Measurements from ENCODE around the gene APC2.

GRCh38 chr19:1451916-1452801 lies 2.2 kb downstream of the APC2 start:
- TF ChIP-seq GATA2 (IDR thresholded peaks at IDR 0.05; ENCODE audit: low read depth, low read length) (no peak), GATA3 (IDR thresholded peaks at IDR 0.05; ENCODE audit: low read depth, low read length) (no peak)

Measured in SH-SY5Y (cell line).